Measurements from ENCODE around the gene GP9. TPM values are rescaled to one million over a fixed set of nuclear protein-coding genes. Genes with fewer than 3 reads are reported as not detected.

Gene GP9
- total and polyA plus RNA-seq, 4 donors = 0.16 to 12.0 TPM; not detected in 2

- TF ChIP-seq ATF3 (IDR thresholded peaks at IDR 0.05) (no peak), EGR1 (IDR thresholded peaks at IDR 0.05; ENCODE audit: low read depth in 2 of 2) (no peak), SP1 (IDR thresholded peaks at IDR 0.05) (no peak), ZBTB33 (IDR thresholded peaks at IDR 0.05) (no peak), HNF4G (IDR thresholded peaks at IDR 0.05) (no peak), JUND (IDR thresholded peaks at IDR 0.05) (no peak), NR2F2 (IDR thresholded peaks at IDR 0.05) (no peak), FOXA2 (IDR thresholded peaks at IDR 0.05) (no peak)
- TF ChIP-seq, protein P1, sequence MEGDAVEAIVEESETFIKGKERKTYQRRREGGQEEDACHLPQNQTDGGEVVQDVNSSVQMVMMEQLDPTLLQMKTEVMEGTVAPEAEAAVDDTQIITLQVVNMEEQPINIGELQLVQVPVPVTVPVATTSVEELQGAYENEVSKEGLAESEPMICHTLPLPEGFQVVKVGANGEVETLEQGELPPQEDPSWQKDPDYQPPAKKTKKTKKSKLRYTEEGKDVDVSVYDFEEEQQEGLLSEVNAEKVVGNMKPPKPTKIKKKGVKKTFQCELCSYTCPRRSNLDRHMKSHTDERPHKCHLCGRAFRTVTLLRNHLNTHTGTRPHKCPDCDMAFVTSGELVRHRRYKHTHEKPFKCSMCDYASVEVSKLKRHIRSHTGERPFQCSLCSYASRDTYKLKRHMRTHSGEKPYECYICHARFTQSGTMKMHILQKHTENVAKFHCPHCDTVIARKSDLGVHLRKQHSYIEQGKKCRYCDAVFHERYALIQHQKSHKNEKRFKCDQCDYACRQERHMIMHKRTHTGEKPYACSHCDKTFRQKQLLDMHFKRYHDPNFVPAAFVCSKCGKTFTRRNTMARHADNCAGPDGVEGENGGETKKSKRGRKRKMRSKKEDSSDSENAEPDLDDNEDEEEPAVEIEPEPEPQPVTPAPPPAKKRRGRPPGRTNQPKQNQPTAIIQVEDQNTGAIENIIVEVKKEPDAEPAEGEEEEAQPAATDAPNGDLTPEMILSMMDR (IDR thresholded peaks at IDR 0.05; ENCODE audit: low read depth, low read length, missing input control) = no peak
- Histone ChIP-seq H3K9me3 (ENCODE audit: control insufficient read depth in 4 of 4, low read length in 3 of 4) (no peaks in the 10 kb centered on the region), H3K36me3 (ENCODE audit: control insufficient read depth in 4 of 4, insufficient read depth in 3 of 4, low read depth in 1 of 4, low read length in 3 of 4) (no peaks in the 10 kb centered on the region), H3K27ac (ENCODE audit: low read depth in 1 of 2, low read length in 2 of 2) (no peak overlapping the region), H3K4me3 (ENCODE audit: low read depth in 1 of 3, low read length in 3 of 3) (no peak overlapping the region), H3K27me3 (ENCODE audit: control insufficient read depth in 4 of 4, insufficient read depth in 4 of 4, low read length in 3 of 4) (no peaks in the 10 kb centered on the region), H3K9ac (ENCODE audit: low read depth in 1 of 2, low read length in 2 of 2) (no peak overlapping the region), H3K4me1 (ENCODE audit: control insufficient read depth in 4 of 4, insufficient read depth in 4 of 4, low read length in 3 of 4) (peaks cover 0 to 2% (median under 1%) of the 10 kb centered on the region in 4 donors)
- 90% methylated on average over 15 of the region's 15 CpGs for WGBS
- DNase-seq (ENCODE audit: low spot score) = no peak
Observed at GRCh38 chr3:129063841-129064482, 3.4 kb downstream of the GP9 start.

GRCh38 chr3:129065016-129065719, 4.6 kb downstream of the GP9 start:
- WGBS = 82% methylated on average over 14 of the region's 14 CpGs
- no peak for TF ChIP-seq REST (IDR thresholded peaks at IDR 0.05)
- no peak for TF ChIP-seq ZBTB33 (IDR thresholded peaks at IDR 0.05)
- no peak for TF ChIP-seq ATF3 (IDR thresholded peaks at IDR 0.05)
- TF ChIP-seq, protein P1 (IDR thresholded peaks at IDR 0.05; ENCODE audit: low read depth, low read length, missing input control) = no peak
- TF ChIP-seq YY1 (IDR thresholded peaks at IDR 0.05) = no peak
- no peak for TF ChIP-seq HNF4G (IDR thresholded peaks at IDR 0.05)
- no peak for TF ChIP-seq TAF1 (conservative IDR thresholded peaks at IDR 0.05)
- TF ChIP-seq GABPA (IDR thresholded peaks at IDR 0.05 in 1 of 2, conservative IDR thresholded peaks at IDR 0.05 in 1 of 2) = no peak
- TF ChIP-seq JUND (IDR thresholded peaks at IDR 0.05) = no peak
- no peak for TF ChIP-seq EGR1 (IDR thresholded peaks at IDR 0.05; ENCODE audit: low read depth in 2 of 2)
- TF ChIP-seq RAD21 (IDR thresholded peaks at IDR 0.05) = no peak
- H3K27ac ChIP-seq (ENCODE audit: low read depth in 1 of 2, low read length in 2 of 2) = no peak overlapping the region
- H3K36me3 ChIP-seq (ENCODE audit: control insufficient read depth in 4 of 4, insufficient read depth in 3 of 4, low read depth in 1 of 4, low read length in 3 of 4) = no peaks in the 10 kb centered on the region
- peaks cover 0 to 2% (median 0%) of the 10 kb centered on the region in 4 donors for H3K4me1 ChIP-seq (ENCODE audit: control insufficient read depth in 4 of 4, insufficient read depth in 4 of 4, low read length in 3 of 4)
- H3K9ac ChIP-seq (ENCODE audit: low read depth in 1 of 2, low read length in 2 of 2) = no peak overlapping the region
- no peak overlapping the region for H3K4me3 ChIP-seq (ENCODE audit: low read depth in 1 of 3, low read length in 3 of 3)
- H3K9me3 ChIP-seq (ENCODE audit: control insufficient read depth in 4 of 4, low read length in 3 of 4) = no peaks in the 10 kb centered on the region
- no peaks in the 10 kb centered on the region for H3K27me3 ChIP-seq (ENCODE audit: control insufficient read depth in 4 of 4, insufficient read depth in 4 of 4, low read length in 3 of 4)
- DNase-seq (ENCODE audit: low spot score) = no peak

Measured in liver (tissue), 9 donors.